PFSK-1 (cell line): Measurements from ENCODE around the gene STK26.

ENCODE experiments used
- FOXP2 ChIP-seq: optimal IDR thresholded peaks from 2 replicates; pipeline ENCODE3; 2011; ENCODE audit warnings: borderline replicate concordance, control low read depth, inconsistent platforms; ENCODE audit not compliant: insufficient read depth; ENCODE audit errors: extremely low read length, extremely low read depth
- POLR2AphosphoS5 ChIP-seq: IDR thresholded peaks from 2 replicates; pipeline ENCODE4 v1.6.1; 2012; ENCODE audit warnings: low read depth, mild to moderate bottlenecking, control low read depth, low read length, moderate library complexity
- SIN3A ChIP-seq: IDR thresholded peaks from 2 replicates; pipeline ENCODE4 v1.6.1; 2012; ENCODE audit warnings: mild to moderate bottlenecking, low read length, moderate library complexity, borderline replicate concordance; ENCODE audit not compliant: insufficient read depth
- TAF1 ChIP-seq: IDR thresholded peaks from 2 replicates; pipeline ENCODE4 v1.6.1; 2012; ENCODE audit warnings: low read length, control low read depth, borderline replicate concordance; ENCODE audit not compliant: insufficient read depth
- TF ChIP-seq, protein P1 (sequence below), 2 experiments: IDR thresholded peaks; 2 replicates each; pipeline versions ENCODE4 v1.6.1 to v1.8.0; 2011 to 2012; ENCODE audit warnings: low read depth in 2 of 2, low read length in 2 of 2, control low read depth in 1 of 2, inconsistent platforms in 1 of 2, mild to moderate bottlenecking in 1 of 2, moderate library complexity in 1 of 2; ENCODE audit not compliant: insufficient read depth in 1 of 2

DNA sequence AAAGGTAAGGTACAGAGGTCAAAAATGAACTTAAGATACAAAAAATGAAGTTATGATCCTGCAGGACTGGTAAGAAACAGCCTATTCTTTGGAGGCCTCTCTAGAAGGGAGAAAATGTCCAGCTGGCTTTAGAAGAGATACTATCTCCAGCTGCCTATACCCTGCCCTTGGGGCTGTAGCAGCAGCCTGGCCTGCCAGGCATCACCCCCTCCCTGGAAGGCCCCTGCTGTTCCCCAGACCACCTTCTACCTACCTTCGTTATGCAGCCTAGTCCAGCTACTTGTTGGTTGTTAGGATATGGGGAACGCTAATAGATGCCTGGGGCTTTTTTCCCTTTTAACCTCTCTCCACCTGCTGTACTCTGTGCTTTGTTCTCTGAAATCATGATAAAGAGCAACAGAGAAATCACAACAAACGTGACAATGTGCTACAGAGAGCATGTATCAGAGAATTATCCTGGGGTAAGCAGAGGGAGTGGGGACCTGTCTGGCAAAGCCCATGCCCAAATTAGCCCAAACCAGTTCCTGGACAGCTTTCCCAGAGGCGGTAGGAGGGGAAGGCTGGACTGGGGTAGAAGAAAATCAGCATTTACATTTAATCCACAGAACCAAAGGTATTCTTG, 70.2 kb downstream of the STK26 start:
- TF ChIP-seq TAF1: no peak
- TF ChIP-seq POLR2AphosphoS5: no peak
- TF ChIP-seq SIN3A: no peak
- TF ChIP-seq, protein P1, sequence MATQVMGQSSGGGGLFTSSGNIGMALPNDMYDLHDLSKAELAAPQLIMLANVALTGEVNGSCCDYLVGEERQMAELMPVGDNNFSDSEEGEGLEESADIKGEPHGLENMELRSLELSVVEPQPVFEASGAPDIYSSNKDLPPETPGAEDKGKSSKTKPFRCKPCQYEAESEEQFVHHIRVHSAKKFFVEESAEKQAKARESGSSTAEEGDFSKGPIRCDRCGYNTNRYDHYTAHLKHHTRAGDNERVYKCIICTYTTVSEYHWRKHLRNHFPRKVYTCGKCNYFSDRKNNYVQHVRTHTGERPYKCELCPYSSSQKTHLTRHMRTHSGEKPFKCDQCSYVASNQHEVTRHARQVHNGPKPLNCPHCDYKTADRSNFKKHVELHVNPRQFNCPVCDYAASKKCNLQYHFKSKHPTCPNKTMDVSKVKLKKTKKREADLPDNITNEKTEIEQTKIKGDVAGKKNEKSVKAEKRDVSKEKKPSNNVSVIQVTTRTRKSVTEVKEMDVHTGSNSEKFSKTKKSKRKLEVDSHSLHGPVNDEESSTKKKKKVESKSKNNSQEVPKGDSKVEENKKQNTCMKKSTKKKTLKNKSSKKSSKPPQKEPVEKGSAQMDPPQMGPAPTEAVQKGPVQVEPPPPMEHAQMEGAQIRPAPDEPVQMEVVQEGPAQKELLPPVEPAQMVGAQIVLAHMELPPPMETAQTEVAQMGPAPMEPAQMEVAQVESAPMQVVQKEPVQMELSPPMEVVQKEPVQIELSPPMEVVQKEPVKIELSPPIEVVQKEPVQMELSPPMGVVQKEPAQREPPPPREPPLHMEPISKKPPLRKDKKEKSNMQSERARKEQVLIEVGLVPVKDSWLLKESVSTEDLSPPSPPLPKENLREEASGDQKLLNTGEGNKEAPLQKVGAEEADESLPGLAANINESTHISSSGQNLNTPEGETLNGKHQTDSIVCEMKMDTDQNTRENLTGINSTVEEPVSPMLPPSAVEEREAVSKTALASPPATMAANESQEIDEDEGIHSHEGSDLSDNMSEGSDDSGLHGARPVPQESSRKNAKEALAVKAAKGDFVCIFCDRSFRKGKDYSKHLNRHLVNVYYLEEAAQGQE (IDR thresholded peaks at IDR 0.05; ENCODE audit: insufficient read depth in 1 of 2, low read depth in 2 of 2, low read length in 2 of 2): no peak
- no peak for TF ChIP-seq FOXP2
